Ramos (cell line): Measurements from ENCODE around the gene ZNF547.
"Not testable (repeated sequence)": the region's sequence is repeated elsewhere in the genome, so short reads cannot be mapped to it uniquely, and the experiment has no call there.

Source experiments
- in situ Hi-C: fragments of 300-500 bp; cut with MboI; formaldehyde crosslinking; loops from one replicate; pipeline ENCODE4 v1.14.3; 2022; ENCODE audit warnings: low sequenced_read_pairs; ENCODE audit not compliant: unreplicated experiment

Gene ZNF547

GRCh38 chr19:57366776-57367175 is 3.4 kb downstream of the ZNF547 start:
- in situ Hi-C loops = no loop called here

- in situ Hi-C loops = no loop called here
Observed at GRCh38 chr19:57374179-57374578, 10.8 kb downstream of the ZNF547 start.

GRCh38 chr19:57374647-57375046 is 11.3 kb downstream of the ZNF547 start:
- in situ Hi-C loops = not testable (repeated sequence)

GRCh38 chr19:57376151-57376550 is 12.8 kb downstream of the ZNF547 start:
- in situ Hi-C loops = no loop called here

GRCh38 chr19:57377498-57378146 is 14.3 kb downstream of the ZNF547 start:
- in situ Hi-C loops = no loop called here

GRCh38 chr19:57380923-57381322 is 17.6 kb downstream of the ZNF547 start:
- in situ Hi-C loops = no loop called here

GRCh38 chr19:57382806-57383488 is 19.6 kb downstream of the ZNF547 start:
- in situ Hi-C loops = no loop called here

- in situ Hi-C loops = no loop called here
Observed at GRCh38 chr19:57389194-57389729, 25.9 kb downstream of the ZNF547 start.

GRCh38 chr19:57389730-57390598 is 26.6 kb downstream of the ZNF547 start, which contains the start of gene ZNF548:
Gene ZNF548, plus strand, starts transcription at chr19:57389854. Its CDS starts 246 bp downstream, at chr19:57390100.
- in situ Hi-C loops = no loop called here

GRCh38 chr19:57395710-57396109 is 32.4 kb downstream of the ZNF547 start:
- in situ Hi-C loops = no loop called here

GRCh38 chr19:57398868-57399267 is 35.5 kb downstream of the ZNF547 start:
- in situ Hi-C loops = no loop called here

GRCh38 chr19:57403737-57404563 is 40.6 kb downstream of the ZNF547 start:
- in situ Hi-C loops = no loop called here

- in situ Hi-C loops = no loop called here
Observed at GRCh38 chr19:57406516-57407123, 43.3 kb downstream of the ZNF547 start.

GRCh38 chr19:57410877-57411671 is 47.7 kb downstream of the ZNF547 start, which contains the start of gene ZNF17:
Gene ZNF17, plus strand, starts transcription at chr19:57411161. Its CDS starts 2,455 bp downstream, at chr19:57413616.
- in situ Hi-C loops = no loop called here

GRCh38 chr19:57419439-57419838 is 56.1 kb downstream of the ZNF547 start:
- in situ Hi-C loops = no loop called here

GRCh38 chr19:57421037-57421436 is 57.7 kb downstream of the ZNF547 start:
- in situ Hi-C loops = no loop called here
